Panc1 (cell line): ENCODE results near the gene LY86. TPM values are rescaled to one million over a fixed set of nuclear protein-coding genes. Genes with fewer than 3 reads are reported as not detected.

Experiments used
- ATAC-seq: fragments of 200-7000 bp; cut with Tn5 transposase; 2 replicates; pipeline ENCODE4 v1.9.1; 2020; ENCODE audit warnings: mild to moderate bottlenecking, moderate library complexity
- BruUV-seq: library from RNA; stranded (reverse); fragments of 400-500 nt; replicated peaks from 2 replicates; lab custom pipeline; 2021; lab: Mats Ljungman, UMichigan
- CTCF ChIA-PET: fragments of 300-600 bp; sonication (Branson Sonifier 250); formaldehyde crosslinking; loops from one replicate; lab custom pipeline; 2022; ENCODE audit warnings: antibody characterized with exemption; lab: Charles Lee
- POLR2A ChIA-PET: fragments of 300-600 bp; sonication (Branson Sonifier 250); formaldehyde crosslinking; loops from one replicate; lab custom pipeline; 2022; ENCODE audit warnings: antibody characterized with exemption; lab: Charles Lee
- DNase-seq: peaks from one replicate; pipeline ENCODE4 v3.0.0-alpha.2; 2010; ENCODE audit warnings: low read depth, low spot score
- H3K27ac ChIP-seq: 2 replicates; pipeline ENCODE4 v1.5.1; 2011; ENCODE audit warnings: mild to moderate bottlenecking, low read length, inconsistent platforms
- H3K27me3 ChIP-seq: fragments of 200-500 bp; sonication (Bioruptor generic); 2 replicates; pipeline ENCODE4 v1.6.0; 2014; ENCODE audit warnings: low read length, inconsistent platforms; ENCODE audit not compliant: control insufficient read depth, insufficient read depth
- H3K36me3 ChIP-seq: fragments of 200-500 bp; sonication (Bioruptor generic); 2 replicates; pipeline ENCODE4 v1.5.1; 2014; ENCODE audit warnings: inconsistent platforms, mild to moderate bottlenecking, low read length, moderate library complexity; ENCODE audit not compliant: control insufficient read depth, insufficient read depth
- H3K4me1 ChIP-seq: 2 replicates; pipeline ENCODE4 v1.5.1; 2011; ENCODE audit warnings: inconsistent platforms, mild to moderate bottlenecking, low read length, moderate library complexity; ENCODE audit not compliant: control insufficient read depth, insufficient read depth
- H3K4me3 ChIP-seq, 2 experiments: 2 replicates each; pipeline ENCODE4 v1.5.1; 2011 to 2012; ENCODE audit warnings: low read depth in 2 of 2, low read length in 2 of 2, mild to moderate bottlenecking in 2 of 2, inconsistent platforms in 1 of 2, moderate library complexity in 1 of 2
- H3K9me3 ChIP-seq: fragments of 200-500 bp; sonication (Bioruptor generic); 2 replicates; pipeline ENCODE4 v1.5.1; 2014; ENCODE audit warnings: low read depth, mild to moderate bottlenecking, inconsistent platforms, low read length, moderate library complexity; ENCODE audit not compliant: control insufficient read depth, insufficient read depth
- POLR2AphosphoS5 ChIP-seq: IDR thresholded peaks from 2 replicates; pipeline ENCODE4 v1.6.1; 2012; ENCODE audit warnings: mild to moderate bottlenecking, low read depth, low read length, moderate library complexity
- SIN3A ChIP-seq: IDR thresholded peaks from 2 replicates; pipeline ENCODE4 v1.6.1; 2012; ENCODE audit warnings: low read depth, mild to moderate bottlenecking, low read length, moderate library complexity, borderline replicate concordance; ENCODE audit not compliant: insufficient read depth
- TCF7L2 ChIP-seq: IDR thresholded peaks from 2 replicates; pipeline ENCODE4 v1.6.1; 2011; ENCODE audit warnings: mild to moderate bottlenecking, low read depth, low read length, inconsistent platforms
- in situ Hi-C: cut with HindIII; loops from 2 replicates; pipeline ENCODE4 v1.10.0; 2016; ENCODE audit warnings: low sequenced_read_pairs, low pct_unique_long_range_greater_than_20kb
- intact Hi-C: fragments of 100-400 bp; cut with micrococcal nuclease; formaldehyde crosslinking; loops from one replicate; pipeline ENCODE4 v1.10.0; 2022; ENCODE audit not compliant: unreplicated experiment
- total RNA-seq: library from RNA; stranded (reverse); gene quantifications from one replicate; pipeline ENCODE4 v1.2.1, GENCODE V29; 2021; ENCODE audit not compliant: unreplicated experiment
- TF ChIP-seq, protein P1 (sequence below), 2 experiments: IDR thresholded peaks; 2 replicates each; pipeline ENCODE4 v1.6.1; 2011 to 2012; ENCODE audit warnings: low read depth in 2 of 2, control low read depth in 1 of 2, low read length in 1 of 2, mild to moderate bottlenecking in 1 of 2, moderate library complexity in 1 of 2; ENCODE audit not compliant: insufficient read depth in 1 of 2
- TF ChIP-seq, protein P2 (sequence below): fragments of 450-650 bp; IDR thresholded peaks from 2 replicates; pipeline ENCODE4 v1.5.1; 2017; ENCODE audit warnings: mild to moderate bottlenecking

LY86 gene
- total RNA-seq, 1 experiment from 2014 or later: not detected

DNA sequence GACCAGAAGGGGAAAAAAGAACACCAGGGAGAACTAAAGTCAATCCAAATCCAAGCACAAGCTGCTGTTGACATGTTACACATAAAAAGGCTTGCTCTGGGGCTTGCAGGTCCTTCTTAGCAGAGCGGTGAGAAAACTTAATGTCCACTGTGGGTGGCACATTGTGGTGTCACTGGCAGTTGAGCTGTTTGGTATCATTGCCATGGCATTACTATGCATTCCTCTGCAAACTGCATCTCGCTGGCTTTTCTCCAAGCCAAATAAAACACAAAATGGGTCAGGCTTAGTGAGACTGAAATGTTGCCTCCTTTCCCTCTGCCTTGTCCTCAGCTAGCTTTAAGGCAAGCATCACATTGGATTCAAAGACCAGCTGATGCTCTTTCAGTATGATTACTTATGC lies 40.9 kb downstream of the LY86 start:
- no peak overlapping the region for H3K4me3 ChIP-seq
- no peak overlapping the region for H3K27ac ChIP-seq
- H3K36me3 ChIP-seq: no peaks in the 10 kb centered on the region
- in situ Hi-C loops (no loop called here), intact Hi-C loops (no loop called here)
- no TSS peak for BruUV-seq
- no peak for DNase-seq
- ChIA-PET CTCF (no interaction called here), POLR2A (no interaction called here)
- H3K9me3 ChIP-seq: no peaks in the 10 kb centered on the region
- peaks cover 12% of the 10 kb centered on the region for H3K27me3 ChIP-seq
- no peak for ATAC-seq
- no peaks in the 10 kb centered on the region for H3K4me1 ChIP-seq
- TF ChIP-seq, protein P1, sequence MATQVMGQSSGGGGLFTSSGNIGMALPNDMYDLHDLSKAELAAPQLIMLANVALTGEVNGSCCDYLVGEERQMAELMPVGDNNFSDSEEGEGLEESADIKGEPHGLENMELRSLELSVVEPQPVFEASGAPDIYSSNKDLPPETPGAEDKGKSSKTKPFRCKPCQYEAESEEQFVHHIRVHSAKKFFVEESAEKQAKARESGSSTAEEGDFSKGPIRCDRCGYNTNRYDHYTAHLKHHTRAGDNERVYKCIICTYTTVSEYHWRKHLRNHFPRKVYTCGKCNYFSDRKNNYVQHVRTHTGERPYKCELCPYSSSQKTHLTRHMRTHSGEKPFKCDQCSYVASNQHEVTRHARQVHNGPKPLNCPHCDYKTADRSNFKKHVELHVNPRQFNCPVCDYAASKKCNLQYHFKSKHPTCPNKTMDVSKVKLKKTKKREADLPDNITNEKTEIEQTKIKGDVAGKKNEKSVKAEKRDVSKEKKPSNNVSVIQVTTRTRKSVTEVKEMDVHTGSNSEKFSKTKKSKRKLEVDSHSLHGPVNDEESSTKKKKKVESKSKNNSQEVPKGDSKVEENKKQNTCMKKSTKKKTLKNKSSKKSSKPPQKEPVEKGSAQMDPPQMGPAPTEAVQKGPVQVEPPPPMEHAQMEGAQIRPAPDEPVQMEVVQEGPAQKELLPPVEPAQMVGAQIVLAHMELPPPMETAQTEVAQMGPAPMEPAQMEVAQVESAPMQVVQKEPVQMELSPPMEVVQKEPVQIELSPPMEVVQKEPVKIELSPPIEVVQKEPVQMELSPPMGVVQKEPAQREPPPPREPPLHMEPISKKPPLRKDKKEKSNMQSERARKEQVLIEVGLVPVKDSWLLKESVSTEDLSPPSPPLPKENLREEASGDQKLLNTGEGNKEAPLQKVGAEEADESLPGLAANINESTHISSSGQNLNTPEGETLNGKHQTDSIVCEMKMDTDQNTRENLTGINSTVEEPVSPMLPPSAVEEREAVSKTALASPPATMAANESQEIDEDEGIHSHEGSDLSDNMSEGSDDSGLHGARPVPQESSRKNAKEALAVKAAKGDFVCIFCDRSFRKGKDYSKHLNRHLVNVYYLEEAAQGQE (IDR thresholded peaks at IDR 0.05; ENCODE audit: insufficient read depth in 1 of 2, low read depth in 2 of 2, low read length in 1 of 2): no peak
- no peak for TF ChIP-seq TCF7L2
- no peak for TF ChIP-seq SIN3A
- TF ChIP-seq POLR2AphosphoS5: no peak
- TF ChIP-seq, protein P2, sequence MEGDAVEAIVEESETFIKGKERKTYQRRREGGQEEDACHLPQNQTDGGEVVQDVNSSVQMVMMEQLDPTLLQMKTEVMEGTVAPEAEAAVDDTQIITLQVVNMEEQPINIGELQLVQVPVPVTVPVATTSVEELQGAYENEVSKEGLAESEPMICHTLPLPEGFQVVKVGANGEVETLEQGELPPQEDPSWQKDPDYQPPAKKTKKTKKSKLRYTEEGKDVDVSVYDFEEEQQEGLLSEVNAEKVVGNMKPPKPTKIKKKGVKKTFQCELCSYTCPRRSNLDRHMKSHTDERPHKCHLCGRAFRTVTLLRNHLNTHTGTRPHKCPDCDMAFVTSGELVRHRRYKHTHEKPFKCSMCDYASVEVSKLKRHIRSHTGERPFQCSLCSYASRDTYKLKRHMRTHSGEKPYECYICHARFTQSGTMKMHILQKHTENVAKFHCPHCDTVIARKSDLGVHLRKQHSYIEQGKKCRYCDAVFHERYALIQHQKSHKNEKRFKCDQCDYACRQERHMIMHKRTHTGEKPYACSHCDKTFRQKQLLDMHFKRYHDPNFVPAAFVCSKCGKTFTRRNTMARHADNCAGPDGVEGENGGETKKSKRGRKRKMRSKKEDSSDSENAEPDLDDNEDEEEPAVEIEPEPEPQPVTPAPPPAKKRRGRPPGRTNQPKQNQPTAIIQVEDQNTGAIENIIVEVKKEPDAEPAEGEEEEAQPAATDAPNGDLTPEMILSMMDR: no peak

DNA sequence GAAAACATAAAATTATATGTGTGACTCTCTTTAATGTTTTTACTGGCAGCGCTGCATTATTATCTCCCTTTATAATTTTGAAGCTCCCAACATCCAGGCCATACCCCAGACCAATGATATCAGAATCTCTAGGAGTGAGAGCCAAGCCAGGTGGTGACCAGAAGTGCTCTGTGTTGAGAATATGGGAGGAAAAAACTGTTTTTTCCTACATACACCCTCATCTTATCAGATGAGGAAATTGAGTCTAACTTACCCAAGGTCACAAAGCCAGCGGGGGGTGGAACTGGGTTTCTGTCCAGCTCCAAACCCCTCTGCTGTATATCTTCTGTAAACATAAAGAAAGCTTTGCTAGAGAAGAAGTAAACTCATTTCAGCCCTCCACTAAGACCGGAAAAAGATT lies 42.5 kb downstream of the LY86 start:
- in situ Hi-C loops: no loop called here
- CTCF ChIA-PET: interaction anchor here (0.9 kb wide), 1 partner anchor 12 kb away, joined by 3 read pairs; no protein-coding TSS in a partner anchor
- H3K27me3 ChIP-seq: peaks cover 9% of the 10 kb centered on the region
- no peak for ATAC-seq
- H3K9me3 ChIP-seq: no peaks in the 10 kb centered on the region
- DNase-seq: no peak
- no peaks in the 10 kb centered on the region for H3K36me3 ChIP-seq
- TF ChIP-seq, protein P2: no peak
- TF ChIP-seq POLR2AphosphoS5: no peak
- TF ChIP-seq TCF7L2: no peak
- TF ChIP-seq, protein P1 (IDR thresholded peaks at IDR 0.05; ENCODE audit: insufficient read depth in 1 of 2, low read depth in 2 of 2, low read length in 1 of 2): no peak
- no peak for TF ChIP-seq SIN3A
- no TSS peak for BruUV-seq
- POLR2A ChIA-PET: no interaction called here
- intact Hi-C loops: no loop called here
- H3K4me3 ChIP-seq: no peak overlapping the region
- H3K27ac ChIP-seq: no peak overlapping the region
- no peaks in the 10 kb centered on the region for H3K4me1 ChIP-seq
